Measurements from ENCODE around the gene SETD7. TPM values are rescaled to one million over a fixed set of nuclear protein-coding genes. Genes with fewer than 3 reads are reported as not detected.

Gene SETD7
- total and polyA plus RNA-seq, 2 donors from 2014 or later, result 6.5 to 29.1 TPM

- intact Hi-C loops (cut with DNase I), result no loop called here
- FAIRE-seq, result no peak
These were observed 31.4 kb upstream of the SETD7 start for GRCh38 chr4:139587446-139587845.

GRCh38 chr4:139585473-139585872 lies 29.5 kb upstream of the SETD7 start:
- no peaks in the 10 kb centered on the region for H3K27me3 ChIP-seq (ENCODE audit: control insufficient read depth, insufficient read depth, low read length)
- TF ChIP-seq CTCF (IDR thresholded peaks at IDR 0.05; ENCODE audit: borderline replicate concordance, extremely low read depth, insufficient read depth), result no peak
- no peak overlapping the region for H3K27ac ChIP-seq (ENCODE audit: low read depth in 2 of 2, low read length in 2 of 2)
- H3K36me3 ChIP-seq (ENCODE audit: control insufficient read depth in 2 of 3, insufficient read depth in 3 of 3, low read length in 3 of 3), result no peaks in the 10 kb centered on the region
- H3K9me3 ChIP-seq (ENCODE audit: control insufficient read depth in 2 of 3, insufficient read depth in 1 of 3, low read length in 3 of 3), result no peaks in the 10 kb centered on the region
- intact Hi-C loops (cut with DNase I), result no loop called here
- FAIRE-seq (no peak), DNase-seq (no peak)
- no peak overlapping the region for H3K4me3 ChIP-seq (ENCODE audit: low read length in 3 of 3)
- H3K4me1 ChIP-seq (ENCODE audit: control insufficient read depth in 2 of 3, insufficient read depth in 2 of 3, low read depth in 1 of 3, low read length in 3 of 3), result no peaks in the 10 kb centered on the region
- H3K9ac ChIP-seq (ENCODE audit: low read length in 3 of 3), result no peak overlapping the region

More at GRCh38 chr4:139587446-139587845, 31.4 kb upstream of the SETD7 start:
- DNase-seq, result no peak
- Histone ChIP-seq H3K4me3 (ENCODE audit: low read length in 3 of 3) (no peak overlapping the region), H3K27ac (ENCODE audit: low read depth in 2 of 2, low read length in 2 of 2) (no peak overlapping the region), H3K9ac (ENCODE audit: low read length in 3 of 3) (no peak overlapping the region), H3K9me3 (ENCODE audit: control insufficient read depth in 2 of 3, insufficient read depth in 1 of 3, low read length in 3 of 3) (no peaks in the 10 kb centered on the region), H3K36me3 (ENCODE audit: control insufficient read depth in 2 of 3, insufficient read depth in 3 of 3, low read length in 3 of 3) (no peaks in the 10 kb centered on the region), H3K4me1 (ENCODE audit: control insufficient read depth in 2 of 3, insufficient read depth in 2 of 3, low read depth in 1 of 3, low read length in 3 of 3) (no peaks in the 10 kb centered on the region), H3K27me3 (ENCODE audit: control insufficient read depth, insufficient read depth, low read length) (no peaks in the 10 kb centered on the region)
- TF ChIP-seq CTCF (IDR thresholded peaks at IDR 0.05; ENCODE audit: borderline replicate concordance, extremely low read depth, insufficient read depth), result no peak

GRCh38 chr4:139584784-139585183 lies 28.8 kb upstream of the SETD7 start:
- Histone ChIP-seq H3K27me3 (ENCODE audit: control insufficient read depth, insufficient read depth, low read length) (no peaks in the 10 kb centered on the region), H3K9ac (ENCODE audit: low read length in 3 of 3) (no peak overlapping the region)
- TF ChIP-seq CTCF (IDR thresholded peaks at IDR 0.05; ENCODE audit: borderline replicate concordance, extremely low read depth, insufficient read depth), result no peak

GRCh38 chr4:139584013-139584412 lies 28.0 kb upstream of the SETD7 start:
- Histone ChIP-seq H3K9me3 (ENCODE audit: control insufficient read depth in 2 of 3, insufficient read depth in 1 of 3, low read length in 3 of 3) (no peaks in the 10 kb centered on the region), H3K4me1 (ENCODE audit: control insufficient read depth in 2 of 3, insufficient read depth in 2 of 3, low read depth in 1 of 3, low read length in 3 of 3) (no peaks in the 10 kb centered on the region), H3K27ac (ENCODE audit: low read depth in 2 of 2, low read length in 2 of 2) (no peak overlapping the region), H3K36me3 (ENCODE audit: control insufficient read depth in 2 of 3, insufficient read depth in 3 of 3, low read length in 3 of 3) (no peaks in the 10 kb centered on the region), H3K4me3 (ENCODE audit: low read length in 3 of 3) (no peak overlapping the region), H3K27me3 (ENCODE audit: control insufficient read depth, insufficient read depth, low read length) (no peaks in the 10 kb centered on the region), H3K9ac (ENCODE audit: low read length in 3 of 3) (no peak overlapping the region)
- DNase-seq, result no peak
- no peak for TF ChIP-seq CTCF (IDR thresholded peaks at IDR 0.05; ENCODE audit: borderline replicate concordance, extremely low read depth, insufficient read depth)
- intact Hi-C loops (cut with DNase I), result no loop called here
- no peak for FAIRE-seq

More at GRCh38 chr4:139584784-139585183, 28.8 kb upstream of the SETD7 start:
- Histone ChIP-seq H3K4me1 (ENCODE audit: control insufficient read depth in 2 of 3, insufficient read depth in 2 of 3, low read depth in 1 of 3, low read length in 3 of 3) (no peaks in the 10 kb centered on the region), H3K27ac (ENCODE audit: low read depth in 2 of 2, low read length in 2 of 2) (no peak overlapping the region), H3K36me3 (ENCODE audit: control insufficient read depth in 2 of 3, insufficient read depth in 3 of 3, low read length in 3 of 3) (no peaks in the 10 kb centered on the region), H3K4me3 (ENCODE audit: low read length in 3 of 3) (no peak overlapping the region), H3K9me3 (ENCODE audit: control insufficient read depth in 2 of 3, insufficient read depth in 1 of 3, low read length in 3 of 3) (no peaks in the 10 kb centered on the region)
- FAIRE-seq, result no peak
- DNase-seq, result no peak
- intact Hi-C loops (cut with DNase I), result no loop called here

All from kidney (tissue), 14 donors.